SKM-1 (cell line): ENCODE measurements around the gene TRANK1.
"Not testable (repeated sequence)": the region's sequence is repeated elsewhere in the genome, so short reads cannot be mapped to it uniquely, and the experiment has no call there.

ENCODE experiments used
- DNase-seq: peaks from one replicate; lab custom pipeline; 2025; ENCODE audit not compliant: unreplicated experiment; lab: John Stamatoyannopoulos, UW

Gene TRANK1

DNA sequence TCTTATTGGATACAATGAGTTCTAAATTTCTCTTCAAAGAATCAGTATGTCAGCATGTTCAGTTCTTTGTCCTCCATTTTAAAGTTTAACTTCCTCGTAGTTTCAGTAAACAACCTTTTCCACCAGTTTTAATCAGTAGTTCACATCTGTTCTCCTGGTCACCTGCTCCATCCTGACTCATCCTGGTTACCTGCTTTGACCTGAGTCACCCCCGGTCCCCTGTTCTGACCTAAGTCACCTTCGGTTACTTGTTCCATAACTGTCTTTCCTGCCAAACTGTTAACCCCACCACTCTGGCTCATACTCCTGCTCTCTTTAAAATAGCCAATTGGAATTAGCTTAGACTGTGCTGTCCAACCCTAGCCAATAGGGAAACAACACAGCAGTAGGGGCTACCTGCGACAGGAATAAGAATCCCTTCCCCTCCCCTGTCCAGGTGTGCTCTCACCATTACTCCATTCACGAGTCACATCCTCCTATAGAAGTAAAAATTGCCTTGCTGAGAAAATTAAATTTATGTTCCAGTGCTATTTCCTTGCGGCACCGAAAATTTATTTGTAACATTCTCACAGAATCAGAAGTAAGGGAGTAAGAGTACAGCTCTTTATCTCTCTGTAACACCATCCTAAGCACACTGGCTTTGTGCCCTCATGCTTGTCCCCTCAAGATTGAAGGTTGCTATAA lies 23.8 kb downstream of the TRANK1 start:
- DNase-seq: no peak

DNA sequence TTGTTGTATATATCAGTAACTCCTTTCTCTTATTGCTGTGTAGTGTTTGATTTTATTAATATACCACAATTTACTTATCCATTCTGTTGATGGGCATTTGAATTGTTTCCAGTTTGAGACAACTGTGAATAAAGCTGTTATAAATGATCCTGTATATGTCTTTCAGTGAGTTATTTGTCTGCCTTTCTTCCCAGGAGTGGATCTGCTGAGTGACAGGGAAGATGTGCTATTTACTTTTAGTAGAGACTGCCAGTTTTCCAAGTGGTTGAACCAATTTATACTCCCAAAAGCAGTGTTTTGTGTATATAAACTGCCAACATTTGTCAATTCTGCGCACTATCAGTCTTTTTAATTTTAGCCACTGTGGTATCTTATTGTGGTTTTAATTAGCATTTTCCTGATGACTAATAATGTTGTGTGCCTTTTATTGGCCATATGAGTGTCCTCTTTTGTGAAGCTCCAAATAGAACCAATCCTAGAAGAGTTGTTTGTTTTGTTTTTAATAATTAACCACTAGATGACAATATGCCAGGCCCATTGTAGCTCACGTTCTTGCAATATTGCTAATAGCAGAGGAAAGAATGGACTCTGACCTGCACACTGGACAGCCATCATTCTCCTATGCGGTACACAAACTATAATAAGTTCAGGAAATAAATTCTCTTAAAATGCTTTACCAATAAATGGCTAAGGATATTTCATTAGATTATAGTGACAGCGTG lies 25.3 kb downstream of the TRANK1 start:
- DNase-seq: no peak

DNA sequence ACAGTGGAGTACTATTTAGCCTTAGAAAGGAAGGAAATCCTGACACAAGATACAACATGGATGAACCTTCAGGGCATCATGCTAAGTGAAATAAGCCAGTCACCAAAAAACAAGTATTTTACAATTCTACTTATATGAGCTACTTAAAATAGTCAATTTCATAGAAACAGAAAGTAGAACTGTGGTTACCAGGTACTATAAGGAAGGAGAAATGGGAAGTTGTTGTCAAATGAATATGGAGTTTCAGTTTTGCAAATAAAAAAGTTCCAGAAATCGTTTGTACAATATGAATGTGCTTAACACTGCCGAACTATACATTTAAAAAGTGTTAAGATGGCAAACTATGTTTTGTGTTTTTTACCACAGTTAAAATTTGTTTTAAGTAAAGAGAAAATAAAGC lies 26.8 kb downstream of the TRANK1 start:
- DNase-seq: peak; percentile 20

DNA sequence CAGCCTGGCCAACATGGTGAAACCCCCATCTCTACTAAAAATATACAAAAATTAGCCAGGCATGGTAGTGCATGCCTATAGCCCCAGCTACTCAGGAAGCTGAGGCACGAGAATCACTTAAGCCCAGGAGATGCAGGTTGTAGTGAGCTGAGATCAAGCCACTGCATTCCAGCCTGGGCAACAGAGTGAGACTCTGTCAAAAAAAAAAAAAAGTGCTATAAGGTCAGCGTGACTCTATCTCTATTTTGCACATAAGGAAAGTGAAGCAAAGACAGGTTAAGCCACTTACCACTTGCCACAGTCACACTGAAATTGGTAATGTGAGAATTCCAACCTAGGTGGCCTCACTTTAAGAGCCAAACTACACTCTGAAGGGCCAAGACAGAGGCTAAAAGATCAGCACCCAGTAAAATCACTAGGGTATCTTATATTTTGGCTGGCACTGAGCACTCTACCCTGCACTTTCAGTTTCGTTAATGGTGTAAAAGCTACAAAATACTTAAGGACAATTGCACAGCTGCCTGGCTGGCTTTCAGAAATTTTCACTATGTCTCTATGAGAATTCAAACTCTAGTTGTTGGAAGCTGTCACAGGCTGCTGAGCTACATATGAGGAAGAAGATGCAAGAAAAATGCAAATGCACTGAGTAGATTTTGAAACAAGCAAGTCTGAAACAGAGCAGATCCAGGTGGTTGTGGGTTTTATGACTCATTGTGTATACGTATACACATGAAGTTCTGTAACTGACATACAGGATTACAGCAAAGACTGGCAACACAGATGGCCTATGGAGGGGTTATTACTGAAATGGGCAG lies 32.7 kb downstream of the TRANK1 start:
- DNase-seq: peak; percentile 65

DNA sequence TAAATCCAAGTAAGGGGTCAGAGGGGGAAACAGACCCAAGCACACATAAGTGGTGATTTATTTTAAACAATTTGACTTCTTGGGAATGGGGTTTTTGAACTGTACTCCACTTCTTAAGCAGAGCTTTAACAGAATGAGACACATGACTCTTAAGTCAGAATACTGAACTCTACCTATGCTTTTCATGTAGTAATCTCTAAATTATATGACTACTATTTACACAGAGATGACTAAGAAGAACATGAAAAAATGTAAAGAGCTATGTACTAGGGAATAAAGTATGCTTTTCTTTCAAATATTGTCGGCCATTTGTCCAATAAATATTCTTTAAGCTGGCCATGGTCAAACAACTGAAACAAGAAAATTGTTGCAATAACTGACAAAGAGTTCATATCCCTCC lies 35.2 kb downstream of the TRANK1 start:
- DNase-seq: no peak

DNA sequence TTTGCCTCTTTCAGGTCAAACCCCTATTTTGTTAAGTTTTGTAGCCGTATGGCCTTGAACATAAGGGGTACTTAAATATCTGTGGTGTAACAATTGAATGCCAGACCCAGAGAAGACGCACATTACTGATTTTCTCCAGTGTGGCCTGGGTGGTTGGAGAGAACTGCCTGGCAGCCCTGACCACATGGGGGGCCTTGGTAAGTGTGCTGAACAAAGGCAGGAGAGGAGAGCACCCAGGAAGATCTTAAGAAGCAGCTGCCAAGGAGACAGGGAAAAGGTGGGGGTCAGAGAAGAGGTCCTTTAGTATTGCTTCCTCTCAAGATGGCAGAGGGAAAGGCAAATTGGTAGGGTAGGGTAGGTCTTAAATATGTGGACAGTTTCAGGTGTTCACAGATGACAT lies 35.7 kb downstream of the TRANK1 start:
- DNase-seq: no peak

DNA sequence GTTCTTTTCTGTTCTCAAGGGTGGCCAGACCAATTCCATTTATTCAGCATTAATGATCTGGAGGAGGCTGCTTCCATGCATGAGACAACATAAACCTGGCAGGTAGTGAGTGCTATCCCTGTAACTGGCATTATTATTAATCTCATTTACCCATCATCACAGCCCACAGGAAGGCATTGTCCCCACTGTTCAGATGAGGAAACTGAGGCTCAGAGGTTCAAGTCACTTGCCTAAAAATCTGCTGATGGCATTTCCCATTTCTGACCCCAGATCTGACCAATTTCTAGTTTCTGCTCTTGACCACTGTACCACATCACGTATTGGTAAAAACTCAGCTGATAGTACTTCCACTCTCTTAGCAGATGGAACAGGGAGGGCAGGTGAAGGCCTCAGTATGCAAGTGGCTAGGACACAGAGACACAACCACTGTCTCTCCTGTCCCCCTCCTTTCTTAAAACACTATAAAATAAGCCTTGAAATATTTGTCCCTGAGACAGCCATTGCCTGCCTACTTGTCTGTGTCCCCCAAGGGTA lies 36.1 kb downstream of the TRANK1 start:
- no peak for DNase-seq

DNA sequence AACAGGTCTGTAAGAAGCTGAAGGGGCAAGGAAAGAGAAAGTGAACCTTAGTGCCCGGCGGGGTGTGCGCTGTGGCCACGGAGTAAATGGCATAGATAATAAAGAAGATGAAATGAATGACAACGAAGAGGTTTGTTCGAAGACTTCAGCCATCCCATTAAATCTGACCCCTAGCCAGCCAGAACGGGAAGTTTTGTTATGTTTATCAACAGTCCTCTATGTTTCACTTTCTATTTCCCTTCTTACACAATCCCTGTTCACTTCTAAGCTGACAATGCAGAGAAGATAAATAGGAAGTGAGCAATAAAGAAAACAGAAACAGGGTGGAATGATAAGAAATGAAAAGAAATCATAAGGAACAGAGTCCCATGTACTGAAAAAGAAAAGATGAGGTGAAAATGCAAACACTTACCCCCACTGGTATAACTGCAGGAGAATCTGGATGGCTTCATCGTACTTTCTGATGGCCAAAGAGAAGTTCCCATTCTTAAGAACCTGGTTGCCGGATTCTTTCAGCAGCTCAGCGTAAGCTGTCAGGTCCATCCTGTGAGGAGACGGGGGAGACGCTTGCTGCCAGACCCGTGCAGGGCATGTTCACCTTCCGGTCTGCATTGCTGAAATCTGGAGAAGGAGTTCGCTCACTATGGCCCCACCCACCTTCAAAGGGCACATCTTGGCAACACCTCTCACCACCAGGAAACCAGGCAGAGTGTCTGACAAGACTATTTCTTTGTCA lies 36.8 kb downstream of the TRANK1 start:
- DNase-seq: peak; percentile 90

DNA sequence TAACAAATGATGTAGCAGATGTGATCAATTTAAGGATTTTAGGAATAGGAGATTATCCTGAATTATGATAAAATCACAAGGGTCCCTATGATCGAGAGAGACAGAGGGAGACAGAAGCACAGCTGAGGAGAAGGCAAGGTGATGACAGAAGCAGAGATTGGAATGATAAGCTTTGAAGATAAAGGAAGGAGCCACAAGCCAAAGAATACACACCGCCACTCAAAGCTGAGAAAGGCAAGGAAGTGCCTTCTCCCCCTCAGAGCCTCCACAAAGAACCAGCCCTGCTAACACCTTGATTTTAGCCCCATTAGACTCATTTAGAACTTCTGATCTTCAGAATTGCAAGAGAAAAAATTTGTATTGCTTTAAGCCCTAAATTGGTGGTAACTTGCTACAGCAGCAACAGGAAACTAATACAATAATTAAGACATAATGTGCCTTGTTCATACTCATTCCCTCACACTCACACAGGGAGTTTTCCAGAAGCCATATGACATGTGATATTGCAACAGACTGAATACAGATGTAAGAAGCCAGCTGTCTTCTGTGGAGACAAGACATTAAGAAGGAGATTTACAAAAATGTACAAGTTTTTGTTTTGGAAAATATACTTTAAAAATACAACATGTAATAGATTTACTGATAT lies 38.2 kb downstream of the TRANK1 start:
- DNase-seq: no peak

DNA sequence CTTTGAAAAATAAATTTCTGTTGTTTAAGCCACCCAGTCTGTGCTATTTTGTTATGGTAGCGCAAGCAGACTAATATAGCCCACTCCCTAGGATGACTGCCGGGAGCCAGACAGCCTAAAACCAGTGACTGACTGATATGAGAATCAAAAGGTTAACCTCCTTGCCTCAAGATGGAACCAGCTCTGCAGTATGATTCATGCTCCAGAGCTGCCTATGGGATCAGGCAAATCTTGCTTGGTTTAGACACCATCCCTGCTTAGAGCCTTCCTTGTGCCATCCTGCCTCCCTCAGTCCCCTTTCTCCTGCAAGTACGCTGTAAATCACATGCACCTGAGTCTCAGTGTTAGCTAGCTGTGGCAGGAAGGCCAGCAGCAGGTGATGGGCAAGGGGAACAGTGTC lies 39.3 kb downstream of the TRANK1 start:
- DNase-seq: no peak

DNA sequence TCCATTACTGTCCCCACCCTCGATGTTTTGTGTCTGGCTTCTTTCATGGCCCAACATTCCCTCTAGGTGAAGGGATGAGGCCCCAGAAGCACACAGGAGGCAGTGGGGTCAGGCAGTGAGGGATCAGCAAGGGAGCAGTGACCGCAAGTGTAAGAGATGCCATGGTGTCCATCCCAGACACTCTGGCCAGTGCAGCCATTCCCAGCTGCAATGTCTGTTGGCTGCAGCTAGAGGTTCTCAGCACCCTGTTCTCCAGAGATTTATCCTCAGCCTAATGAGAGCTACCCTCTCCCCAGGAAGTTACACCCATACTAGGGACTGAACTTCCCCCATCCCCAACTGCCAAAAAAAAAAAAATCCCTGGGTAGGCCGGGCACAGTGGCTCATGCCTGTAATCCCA lies 40.2 kb downstream of the TRANK1 start:
- peak; percentile 22 for DNase-seq

DNA sequence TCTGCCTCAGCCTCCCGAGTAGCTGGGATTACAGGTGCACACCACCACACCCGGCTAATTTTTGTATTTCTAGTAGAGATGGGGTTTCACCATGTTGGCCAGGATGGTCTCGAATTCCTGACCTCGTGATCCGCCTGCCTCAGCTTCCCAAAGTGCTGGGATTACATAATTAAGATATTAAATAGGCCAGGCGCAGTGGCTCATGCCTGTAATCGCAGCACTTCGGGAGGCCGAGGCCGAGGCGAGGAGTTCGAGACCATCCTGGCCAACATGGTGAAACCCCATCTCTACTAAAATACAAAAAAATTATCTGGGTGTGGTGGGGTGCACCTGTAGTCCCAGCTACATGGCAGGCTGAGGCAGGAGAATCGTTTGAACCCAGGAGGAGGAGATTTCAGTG lies 40.8 kb downstream of the TRANK1 start:
- not testable (repeated sequence) for DNase-seq

DNA sequence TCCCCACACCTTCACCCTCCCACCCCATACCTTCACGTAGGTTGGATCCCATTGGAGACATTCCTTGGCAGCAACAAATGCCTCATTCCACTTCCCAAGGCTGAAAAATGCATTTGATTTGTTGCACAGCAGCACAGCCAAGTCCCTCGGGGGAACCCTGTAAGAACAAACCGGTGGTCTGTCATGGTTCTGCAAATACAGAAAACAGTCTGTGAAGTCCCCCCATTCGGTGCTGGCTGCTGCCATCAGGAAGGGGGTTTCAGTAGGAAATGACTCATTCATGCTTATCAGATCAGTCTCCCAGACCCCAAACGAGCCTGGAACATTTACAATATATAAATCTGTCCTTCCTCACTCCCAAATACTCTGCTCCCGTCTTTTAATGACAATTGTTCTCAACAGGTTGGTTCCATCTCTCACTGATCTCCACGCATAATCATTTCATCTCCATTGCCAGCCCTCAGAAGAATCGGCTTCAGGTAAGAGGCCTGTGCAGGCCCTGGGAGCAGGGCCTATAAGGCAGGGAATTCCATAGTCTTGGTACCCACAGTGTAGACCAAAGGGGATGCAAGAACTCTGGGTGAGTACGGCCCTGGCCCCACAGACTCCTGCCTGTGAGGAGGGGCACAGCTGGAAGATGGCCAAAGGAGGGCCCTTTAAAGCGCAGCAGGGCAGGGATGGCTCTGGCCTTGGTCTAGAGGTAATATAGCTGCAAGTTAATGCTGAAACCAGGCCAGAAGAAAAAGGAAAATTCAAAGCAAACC lies 41.6 kb downstream of the TRANK1 start:
- DNase-seq: no peak

DNA sequence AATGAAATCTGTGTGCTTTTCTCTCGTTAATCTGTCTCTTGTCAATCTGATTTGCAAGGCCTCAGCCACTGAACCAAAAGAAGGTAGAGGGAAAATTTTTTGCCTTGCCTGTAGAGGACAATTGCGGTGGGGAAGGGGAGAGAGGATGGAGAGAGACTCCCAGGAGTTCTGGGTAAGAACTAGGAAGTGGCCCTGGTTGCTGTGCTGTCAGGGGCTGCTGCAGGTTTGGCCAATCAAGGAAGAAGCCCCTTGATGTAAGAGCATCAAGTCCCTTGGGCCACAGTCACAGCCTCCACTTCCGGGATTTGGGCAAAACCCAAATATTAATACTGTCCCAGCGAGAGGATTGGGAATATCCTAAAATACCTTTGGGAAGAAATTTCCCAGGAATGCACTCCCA lies 43.3 kb downstream of the TRANK1 start:
- no peak for DNase-seq

DNA sequence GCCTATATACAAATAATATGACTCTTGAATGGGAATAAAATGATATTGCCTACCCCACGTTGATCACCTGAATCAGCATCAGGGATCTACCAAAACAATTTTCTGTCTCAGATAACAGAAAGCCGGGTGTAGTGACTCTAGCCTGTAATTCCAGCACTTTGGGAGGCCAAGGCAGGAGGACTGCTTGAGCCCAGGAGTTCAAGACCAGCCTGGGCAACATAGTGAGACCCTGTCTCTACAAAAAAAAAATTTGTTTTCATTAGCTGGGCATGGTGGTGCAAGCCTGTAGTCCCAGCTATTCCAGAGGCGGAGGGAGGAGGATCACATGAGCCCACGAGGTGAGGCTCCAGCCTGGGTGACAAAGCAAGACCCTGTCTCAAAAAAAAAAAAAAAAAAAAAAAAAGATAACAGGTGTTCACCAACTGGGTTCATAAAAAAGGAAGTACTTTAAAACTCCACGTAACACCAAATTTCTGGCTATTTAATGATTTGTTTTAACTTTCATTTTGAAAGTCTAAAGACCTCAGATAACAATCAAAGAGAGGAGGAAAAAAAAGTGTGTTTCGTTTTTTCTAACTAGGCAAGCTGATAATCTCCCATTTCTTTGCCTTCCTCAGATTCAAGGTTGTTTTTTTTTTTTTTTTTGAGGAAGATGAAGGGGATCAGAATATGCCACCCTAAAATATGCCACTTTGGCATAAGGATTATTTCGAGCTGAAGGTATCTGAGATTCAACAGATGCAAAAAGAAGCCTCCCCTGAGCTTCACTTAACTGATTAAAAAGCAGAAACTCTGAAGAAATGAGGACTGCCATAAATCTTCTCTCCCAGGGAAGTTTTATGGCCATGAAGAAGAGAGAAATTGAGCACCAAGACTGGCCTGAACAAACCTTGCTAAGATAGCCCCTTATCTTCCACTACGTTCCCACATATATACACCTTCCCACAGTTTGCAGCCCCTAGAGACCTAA lies 44.1 kb downstream of the TRANK1 start:
- no peak for DNase-seq

DNA sequence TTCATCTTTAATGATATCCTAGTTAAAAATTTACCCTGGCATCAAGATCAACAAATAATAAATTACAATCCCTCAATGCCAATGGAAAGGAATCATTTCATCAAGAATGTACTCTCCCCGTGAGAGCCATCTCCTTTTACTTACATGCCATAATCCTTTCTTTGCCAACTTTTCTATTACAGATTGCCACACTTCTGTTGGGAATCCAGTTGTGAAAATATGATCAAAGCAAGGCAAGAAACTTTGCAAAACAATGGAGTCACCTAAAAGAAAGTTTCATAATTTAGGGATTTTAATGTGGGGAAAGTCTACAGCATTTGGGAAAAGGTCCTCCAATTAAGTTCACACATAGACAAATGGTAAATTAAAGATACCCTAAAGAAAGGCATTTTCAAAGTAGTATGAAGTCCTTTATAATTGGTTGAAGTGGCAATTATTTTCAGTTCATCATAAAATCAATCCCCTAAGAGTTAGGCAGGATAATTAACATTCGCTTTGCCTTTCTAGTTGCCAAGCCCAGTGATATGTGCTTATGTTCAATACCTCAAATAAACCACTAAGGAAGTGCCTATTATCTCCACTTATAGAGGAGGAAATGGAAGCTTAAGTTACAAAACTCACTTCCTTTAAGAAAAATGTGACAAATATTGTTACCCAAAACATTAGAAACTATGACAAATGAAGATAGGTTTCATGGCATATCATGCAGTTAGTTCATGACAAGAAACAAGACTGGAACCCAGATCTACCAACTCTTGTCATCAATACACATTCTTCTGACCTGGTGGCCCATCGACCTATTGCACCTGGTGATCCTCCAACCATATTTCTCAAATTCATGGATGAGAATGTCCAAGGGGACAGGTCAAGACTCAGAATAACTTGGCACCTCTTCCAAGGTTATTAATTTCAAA lies 49.1 kb downstream of the TRANK1 start:
- peak; percentile 31 for DNase-seq

DNA sequence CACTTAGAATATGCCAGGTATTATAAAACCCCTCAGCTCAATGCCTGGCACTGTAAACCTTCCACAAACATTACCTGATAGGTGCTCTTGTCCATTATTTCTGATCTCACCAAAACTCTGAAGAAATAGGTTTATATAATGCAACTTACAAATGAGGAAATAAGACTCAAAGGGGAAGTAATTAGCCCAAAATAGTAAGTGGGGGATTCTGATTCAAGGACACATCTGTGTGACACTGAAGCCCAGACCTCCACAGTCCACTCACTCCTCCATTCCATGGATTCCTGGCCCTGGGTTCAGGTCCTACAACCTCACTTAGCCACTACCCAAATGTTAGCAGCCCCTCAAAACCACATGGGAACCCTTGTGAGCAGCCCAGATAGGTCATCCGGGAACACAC lies 49.9 kb downstream of the TRANK1 start:
- peak; percentile 18 for DNase-seq

DNA sequence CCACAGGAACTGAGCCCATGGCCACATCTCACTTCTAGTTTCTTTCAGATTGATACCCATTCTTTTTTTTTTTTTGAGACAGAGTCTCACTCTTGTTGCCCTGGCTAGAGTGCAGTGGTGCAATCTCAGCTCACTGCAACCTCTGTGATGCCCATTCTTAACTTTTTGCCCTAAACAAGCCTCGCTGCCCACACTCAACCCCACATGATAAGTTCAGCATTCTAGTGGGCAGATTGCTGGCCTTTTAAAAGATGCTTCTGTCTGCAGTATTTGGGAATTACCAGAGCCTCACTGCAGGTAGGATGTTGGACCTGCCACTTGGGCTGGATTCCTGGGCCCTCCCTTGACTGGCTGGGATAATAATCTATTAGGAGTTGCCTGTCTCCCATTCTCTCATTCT lies 51.0 kb downstream of the TRANK1 start:
- DNase-seq: no peak
